Ovary (tissue), 3 donors: ENCODE data around the gene ADAMTS14.

Experiments used
- EP300 ChIP-seq: sonication (generic); formaldehyde crosslinking; IDR thresholded peaks from one replicate; pipeline ENCODE4 v1.6.1; 2017; ENCODE audit warnings: antibody characterized with exemption
- POLR2A ChIP-seq: fragments of 450-650 bp; IDR thresholded peaks from one replicate; pipeline ENCODE4 v1.6.1; 2017; ENCODE audit warnings: antibody characterized with exemption, mild to moderate bottlenecking, moderate library complexity
- TF ChIP-seq, protein P1 (sequence below), 3 donors: fragments of 450-650 bp in 2 of 3; fragments of 200-600 bp in 1 of 3; IDR thresholded peaks; one replicate each; pipeline versions ENCODE4 v1.5.1 to v1.8.0; 2016 to 2022; ENCODE audit warnings: antibody characterized with exemption in 3 of 3, mild to moderate bottlenecking in 1 of 3
- donor health status: DM: no; HTN: no; CAD: no.

DNA sequence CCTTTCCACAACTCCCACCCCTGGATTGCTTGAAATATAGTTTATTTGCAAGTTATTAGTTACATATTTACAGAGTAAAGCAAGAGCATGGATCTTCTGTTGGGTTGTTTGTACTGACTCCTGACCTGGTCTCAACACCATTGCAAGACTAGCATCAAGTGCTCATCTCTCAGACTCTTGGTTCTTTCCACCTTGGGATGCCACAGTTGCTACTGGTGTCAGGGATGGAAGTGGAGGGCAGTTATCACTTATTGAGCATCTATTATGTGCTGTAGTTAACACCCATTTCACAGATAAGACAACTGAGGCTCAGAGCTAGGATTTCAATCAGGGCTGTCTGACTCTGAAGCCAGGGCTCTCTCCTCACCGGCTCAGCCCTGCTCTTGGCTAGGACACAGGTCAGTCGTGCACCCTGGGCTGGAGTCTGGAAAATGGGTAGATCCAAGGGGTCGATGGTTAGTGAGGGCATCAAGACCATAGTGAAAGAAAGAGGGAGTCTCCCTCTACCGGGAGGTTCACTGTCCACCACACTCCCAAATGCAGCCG is 614 bp upstream of the ADAMTS14 start:
- TF ChIP-seq POLR2A (no peak), EP300 (no peak)
- TF ChIP-seq, protein P1, sequence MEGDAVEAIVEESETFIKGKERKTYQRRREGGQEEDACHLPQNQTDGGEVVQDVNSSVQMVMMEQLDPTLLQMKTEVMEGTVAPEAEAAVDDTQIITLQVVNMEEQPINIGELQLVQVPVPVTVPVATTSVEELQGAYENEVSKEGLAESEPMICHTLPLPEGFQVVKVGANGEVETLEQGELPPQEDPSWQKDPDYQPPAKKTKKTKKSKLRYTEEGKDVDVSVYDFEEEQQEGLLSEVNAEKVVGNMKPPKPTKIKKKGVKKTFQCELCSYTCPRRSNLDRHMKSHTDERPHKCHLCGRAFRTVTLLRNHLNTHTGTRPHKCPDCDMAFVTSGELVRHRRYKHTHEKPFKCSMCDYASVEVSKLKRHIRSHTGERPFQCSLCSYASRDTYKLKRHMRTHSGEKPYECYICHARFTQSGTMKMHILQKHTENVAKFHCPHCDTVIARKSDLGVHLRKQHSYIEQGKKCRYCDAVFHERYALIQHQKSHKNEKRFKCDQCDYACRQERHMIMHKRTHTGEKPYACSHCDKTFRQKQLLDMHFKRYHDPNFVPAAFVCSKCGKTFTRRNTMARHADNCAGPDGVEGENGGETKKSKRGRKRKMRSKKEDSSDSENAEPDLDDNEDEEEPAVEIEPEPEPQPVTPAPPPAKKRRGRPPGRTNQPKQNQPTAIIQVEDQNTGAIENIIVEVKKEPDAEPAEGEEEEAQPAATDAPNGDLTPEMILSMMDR (IDR thresholded peaks at IDR 0.05) = no peak
